K562 (cell line): ENCODE measurements around the gene DAPP1.

Source experiments
- EP300 ChIP-seq: IDR thresholded peaks from 2 replicates; pipeline ENCODE4 v1.6.1; 2012; ENCODE audit warnings: low read length, improper control_type of control experiment
- FOSL1 ChIP-seq: fragments of 200-800 bp; sonication (Bioruptor generic); conservative IDR thresholded peaks from 2 replicates; pipeline ENCODE4 v1.6.1; 2016; ENCODE audit warnings: missing genetic modification characterization, missing compliant biosample characterization
- GABPA ChIP-seq: fragments of 200-800 bp; sonication (Bioruptor generic); conservative IDR thresholded peaks from 2 replicates; pipeline ENCODE4 v1.6.1; 2016; ENCODE audit warnings: low read depth, missing genetic modification characterization, missing compliant biosample characterization
- PHF8 ChIP-seq: fragments of 200-600 bp; sonication (generic); IDR thresholded peaks from 2 replicates; pipeline ENCODE4 v1.6.1; 2012; ENCODE audit warnings: mixed run types, mild to moderate bottlenecking, inconsistent platforms, low read length, moderate library complexity, borderline replicate concordance
- POLR2AphosphoS5 ChIP-seq: IDR thresholded peaks from 2 replicates; pipeline ENCODE4 v1.6.1; 2011; ENCODE audit warnings: mild to moderate bottlenecking, low read depth, low read length, moderate library complexity; ENCODE audit not compliant: control insufficient read depth, insufficient read depth
- SIN3A ChIP-seq, 2 experiments: fragments of 150-350 bp in 1 of 2; IDR thresholded peaks; 2 replicates each; pipeline ENCODE4 v1.6.1; 2011 to 2016; ENCODE audit warnings: borderline replicate concordance in 2 of 2, low read depth in 2 of 2, low read length in 2 of 2, mild to moderate bottlenecking in 2 of 2, moderate library complexity in 2 of 2; ENCODE audit not compliant: control insufficient read depth in 1 of 2
- ZNF436 ChIP-seq: fragments of 250-450, 450-650 bp; sonication (Bioruptor Pico); formaldehyde crosslinking; IDR thresholded peaks from 2 replicates; pipeline ENCODE4 v1.7.0; 2020; ENCODE audit warnings: mild to moderate bottlenecking
- TF ChIP-seq, protein P1 (sequence below): sonication (generic); formaldehyde crosslinking; IDR thresholded peaks from 2 replicates; pipeline ENCODE4 v1.8.0; 2022; ENCODE audit warnings: mild to moderate bottlenecking, low read depth, missing genetic modification reagents
- TF ChIP-seq, protein P2 (sequence below): fragments of 200-800 bp; sonication (Bioruptor generic); IDR thresholded peaks from 2 replicates; pipeline ENCODE4 v1.6.1; 2017; ENCODE audit warnings: missing genetic modification characterization, missing compliant biosample characterization
- TF ChIP-seq, protein P3 (sequence below): fragments of 450-650 bp; formaldehyde crosslinking; IDR thresholded peaks from 2 replicates; pipeline ENCODE4 v1.4.0; 2020; ENCODE audit warnings: mild to moderate bottlenecking
- TF ChIP-seq, protein P4 (sequence below), 3 experiments: IDR thresholded peaks in 2 of 3; conservative IDR thresholded peaks in 1 of 3; 2 replicates each; pipeline ENCODE4 v1.5.1; 2011 to 2012; ENCODE audit warnings: low read length in 3 of 3, mild to moderate bottlenecking in 3 of 3, control low read depth in 2 of 3, improper control_type of control experiment in 1 of 3, inconsistent platforms in 1 of 3, low read depth in 1 of 3, mixed read lengths in 1 of 3, moderate library complexity in 1 of 3; ENCODE audit not compliant: insufficient read depth in 2 of 3

DNA sequence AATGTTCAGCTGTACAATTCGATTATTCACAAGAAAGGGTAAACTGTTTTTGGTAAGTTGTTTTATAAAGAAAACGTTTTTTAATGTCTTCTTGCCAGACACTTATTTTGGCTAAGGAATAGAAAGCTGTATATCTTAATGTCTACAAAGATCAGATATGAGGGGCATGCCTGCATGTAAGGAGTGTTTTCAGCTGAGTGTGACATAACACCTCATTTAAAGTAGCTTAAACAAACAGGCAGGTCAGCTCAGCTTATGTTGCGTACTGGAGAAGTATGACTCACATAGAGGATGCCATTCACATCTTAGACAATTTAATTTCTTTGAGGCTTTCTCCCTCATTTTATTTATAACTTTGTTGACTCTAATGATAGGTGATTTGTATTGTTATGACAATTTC lies 47.2 kb downstream of the DAPP1 start:
- no peak for TF ChIP-seq SIN3A (IDR thresholded peaks at IDR 0.05; ENCODE audit: borderline replicate concordance in 2 of 2, control insufficient read depth in 1 of 2, low read depth in 2 of 2, low read length in 2 of 2)
- peak; percentile 48 for TF ChIP-seq FOSL1 (tag)
- no peak for TF ChIP-seq ZNF436 (CRISPR knock-in tag)
- TF ChIP-seq, protein P1, sequence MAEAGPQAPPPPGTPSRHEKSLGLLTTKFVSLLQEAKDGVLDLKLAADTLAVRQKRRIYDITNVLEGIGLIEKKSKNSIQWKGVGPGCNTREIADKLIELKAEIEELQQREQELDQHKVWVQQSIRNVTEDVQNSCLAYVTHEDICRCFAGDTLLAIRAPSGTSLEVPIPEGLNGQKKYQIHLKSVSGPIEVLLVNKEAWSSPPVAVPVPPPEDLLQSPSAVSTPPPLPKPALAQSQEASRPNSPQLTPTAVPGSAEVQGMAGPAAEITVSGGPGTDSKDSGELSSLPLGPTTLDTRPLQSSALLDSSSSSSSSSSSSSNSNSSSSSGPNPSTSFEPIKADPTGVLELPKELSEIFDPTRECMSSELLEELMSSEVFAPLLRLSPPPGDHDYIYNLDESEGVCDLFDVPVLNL (CRISPR knock-in tag): no peak
- TF ChIP-seq, protein P2, sequence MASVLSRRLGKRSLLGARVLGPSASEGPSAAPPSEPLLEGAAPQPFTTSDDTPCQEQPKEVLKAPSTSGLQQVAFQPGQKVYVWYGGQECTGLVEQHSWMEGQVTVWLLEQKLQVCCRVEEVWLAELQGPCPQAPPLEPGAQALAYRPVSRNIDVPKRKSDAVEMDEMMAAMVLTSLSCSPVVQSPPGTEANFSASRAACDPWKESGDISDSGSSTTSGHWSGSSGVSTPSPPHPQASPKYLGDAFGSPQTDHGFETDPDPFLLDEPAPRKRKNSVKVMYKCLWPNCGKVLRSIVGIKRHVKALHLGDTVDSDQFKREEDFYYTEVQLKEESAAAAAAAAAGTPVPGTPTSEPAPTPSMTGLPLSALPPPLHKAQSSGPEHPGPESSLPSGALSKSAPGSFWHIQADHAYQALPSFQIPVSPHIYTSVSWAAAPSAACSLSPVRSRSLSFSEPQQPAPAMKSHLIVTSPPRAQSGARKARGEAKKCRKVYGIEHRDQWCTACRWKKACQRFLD (CRISPR knock-in tag): no peak
- TF ChIP-seq POLR2AphosphoS5: no peak
- no peak for TF ChIP-seq PHF8
- TF ChIP-seq, protein P3, sequence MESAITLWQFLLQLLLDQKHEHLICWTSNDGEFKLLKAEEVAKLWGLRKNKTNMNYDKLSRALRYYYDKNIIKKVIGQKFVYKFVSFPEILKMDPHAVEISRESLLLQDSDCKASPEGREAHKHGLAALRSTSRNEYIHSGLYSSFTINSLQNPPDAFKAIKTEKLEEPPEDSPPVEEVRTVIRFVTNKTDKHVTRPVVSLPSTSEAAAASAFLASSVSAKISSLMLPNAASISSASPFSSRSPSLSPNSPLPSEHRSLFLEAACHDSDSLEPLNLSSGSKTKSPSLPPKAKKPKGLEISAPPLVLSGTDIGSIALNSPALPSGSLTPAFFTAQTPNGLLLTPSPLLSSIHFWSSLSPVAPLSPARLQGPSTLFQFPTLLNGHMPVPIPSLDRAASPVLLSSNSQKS (CRISPR knock-in tag): no peak
- TF ChIP-seq, protein P4, sequence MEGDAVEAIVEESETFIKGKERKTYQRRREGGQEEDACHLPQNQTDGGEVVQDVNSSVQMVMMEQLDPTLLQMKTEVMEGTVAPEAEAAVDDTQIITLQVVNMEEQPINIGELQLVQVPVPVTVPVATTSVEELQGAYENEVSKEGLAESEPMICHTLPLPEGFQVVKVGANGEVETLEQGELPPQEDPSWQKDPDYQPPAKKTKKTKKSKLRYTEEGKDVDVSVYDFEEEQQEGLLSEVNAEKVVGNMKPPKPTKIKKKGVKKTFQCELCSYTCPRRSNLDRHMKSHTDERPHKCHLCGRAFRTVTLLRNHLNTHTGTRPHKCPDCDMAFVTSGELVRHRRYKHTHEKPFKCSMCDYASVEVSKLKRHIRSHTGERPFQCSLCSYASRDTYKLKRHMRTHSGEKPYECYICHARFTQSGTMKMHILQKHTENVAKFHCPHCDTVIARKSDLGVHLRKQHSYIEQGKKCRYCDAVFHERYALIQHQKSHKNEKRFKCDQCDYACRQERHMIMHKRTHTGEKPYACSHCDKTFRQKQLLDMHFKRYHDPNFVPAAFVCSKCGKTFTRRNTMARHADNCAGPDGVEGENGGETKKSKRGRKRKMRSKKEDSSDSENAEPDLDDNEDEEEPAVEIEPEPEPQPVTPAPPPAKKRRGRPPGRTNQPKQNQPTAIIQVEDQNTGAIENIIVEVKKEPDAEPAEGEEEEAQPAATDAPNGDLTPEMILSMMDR (IDR thresholded peaks at IDR 0.05 in 2 of 3, conservative IDR thresholded peaks at IDR 0.05 in 1 of 3; ENCODE audit: insufficient read depth in 2 of 3, low read depth in 1 of 3, low read length in 3 of 3): no peak
- no peak for TF ChIP-seq GABPA
- TF ChIP-seq EP300: no peak
